ENCODE results near the gene BTBD9. TPM values are rescaled to one million over a fixed set of nuclear protein-coding genes. Genes with fewer than 3 reads are reported as not detected.

Gene BTBD9
- total and polyA plus RNA-seq, 3 donors from 2014 or later, result 11.4 to 32.8 (median 29.5) TPM

DNA sequence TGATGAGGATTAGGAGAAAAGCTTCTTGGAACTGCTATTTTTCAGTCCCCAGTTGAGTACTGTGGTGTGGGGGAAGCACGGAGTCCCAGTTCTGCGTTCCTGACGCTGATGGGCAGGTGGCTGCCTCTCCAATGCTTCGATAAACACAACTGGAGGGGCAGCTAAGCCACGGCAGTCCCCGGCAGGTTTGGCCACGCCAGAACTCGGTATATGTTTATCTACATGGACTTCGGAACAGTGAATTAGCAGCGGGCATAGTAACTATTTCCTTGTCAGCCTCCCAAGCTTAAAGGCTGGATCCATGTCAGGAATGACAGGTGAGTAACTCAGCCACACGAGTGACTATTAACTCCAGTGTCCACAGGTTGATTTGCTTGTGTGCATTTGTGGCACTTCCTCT lies 465.8 kb downstream of the BTBD9 start:
- TF ChIP-seq POLR2A (IDR thresholded peaks at IDR 0.05), result no peak
- TF ChIP-seq, protein P1, sequence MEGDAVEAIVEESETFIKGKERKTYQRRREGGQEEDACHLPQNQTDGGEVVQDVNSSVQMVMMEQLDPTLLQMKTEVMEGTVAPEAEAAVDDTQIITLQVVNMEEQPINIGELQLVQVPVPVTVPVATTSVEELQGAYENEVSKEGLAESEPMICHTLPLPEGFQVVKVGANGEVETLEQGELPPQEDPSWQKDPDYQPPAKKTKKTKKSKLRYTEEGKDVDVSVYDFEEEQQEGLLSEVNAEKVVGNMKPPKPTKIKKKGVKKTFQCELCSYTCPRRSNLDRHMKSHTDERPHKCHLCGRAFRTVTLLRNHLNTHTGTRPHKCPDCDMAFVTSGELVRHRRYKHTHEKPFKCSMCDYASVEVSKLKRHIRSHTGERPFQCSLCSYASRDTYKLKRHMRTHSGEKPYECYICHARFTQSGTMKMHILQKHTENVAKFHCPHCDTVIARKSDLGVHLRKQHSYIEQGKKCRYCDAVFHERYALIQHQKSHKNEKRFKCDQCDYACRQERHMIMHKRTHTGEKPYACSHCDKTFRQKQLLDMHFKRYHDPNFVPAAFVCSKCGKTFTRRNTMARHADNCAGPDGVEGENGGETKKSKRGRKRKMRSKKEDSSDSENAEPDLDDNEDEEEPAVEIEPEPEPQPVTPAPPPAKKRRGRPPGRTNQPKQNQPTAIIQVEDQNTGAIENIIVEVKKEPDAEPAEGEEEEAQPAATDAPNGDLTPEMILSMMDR (IDR thresholded peaks at IDR 0.05), result no peak
- WGBS, 2 donors, result 91 to 94% methylated on average over 5 to 11 of the region's 11 CpGs
- intact Hi-C loops (cut with DNase I; ENCODE audit: low total_unique reads), result no loop called here

DNA sequence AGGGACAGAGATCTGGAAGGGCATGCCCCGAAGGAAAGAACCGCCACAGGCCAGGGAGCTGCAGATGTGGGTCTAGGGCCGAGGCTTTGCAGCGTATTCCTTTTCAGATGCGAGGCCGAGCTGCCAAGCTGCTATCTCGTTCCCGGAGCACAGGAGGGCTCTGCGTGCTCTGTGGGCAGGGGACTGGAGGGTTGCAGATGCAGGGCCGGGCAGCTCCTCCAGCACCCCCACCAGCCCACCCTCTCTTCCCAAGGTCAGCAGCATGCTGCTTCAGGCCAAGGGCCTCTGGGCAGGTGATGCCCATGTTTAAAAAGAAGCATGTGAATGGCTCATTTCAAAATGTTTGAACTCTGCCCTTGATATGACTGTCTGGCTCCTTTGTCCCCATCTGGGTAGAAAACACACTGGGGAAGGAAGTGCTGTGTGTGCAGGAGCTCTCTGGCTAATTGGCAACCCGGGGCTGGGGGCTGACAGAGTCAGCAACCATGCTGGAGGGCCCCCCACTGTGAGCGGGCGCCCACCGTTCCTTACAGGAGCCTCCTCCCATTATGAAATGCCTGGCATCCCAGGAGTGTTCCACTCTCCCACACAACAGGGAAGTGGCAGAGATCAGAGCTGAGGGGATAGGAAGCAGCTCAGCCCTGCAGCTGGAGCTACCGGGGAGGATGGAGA lies 466.9 kb downstream of the BTBD9 start:
- WGBS, 2 donors, result 69 to 77% methylated on average over 7 to 15 of the region's 15 CpGs
- no peaks in the 10 kb centered on the region for H3K27me3 ChIP-seq
- intact Hi-C loops (cut with DNase I; ENCODE audit: low total_unique reads), result no loop called here

More for the DNA sequence above, 465.8 kb downstream of the BTBD9 start:
- Histone ChIP-seq H3K27me3 (no peaks in the 10 kb centered on the region), H3K4me1 (no peaks in the 10 kb centered on the region), H3K4me3 (no peak overlapping the region), H3K27ac (no peak overlapping the region), H3K36me3 (ENCODE audit: low read depth, missing control alignments) (no peaks in the 10 kb centered on the region), H3K9me3 (no peaks in the 10 kb centered on the region)
- no peak for DNase-seq

GRCh38 chr6:38171997-38172738 lies 467.6 kb downstream of the BTBD9 start:
- TF ChIP-seq, protein P1 (IDR thresholded peaks at IDR 0.05), result no peak
- TF ChIP-seq POLR2A (IDR thresholded peaks at IDR 0.05), result no peak
- no peaks in the 10 kb centered on the region for H3K9me3 ChIP-seq
- H3K4me1 ChIP-seq, result no peaks in the 10 kb centered on the region
- intact Hi-C loops (cut with DNase I; ENCODE audit: low total_unique reads), result no loop called here
- no peak overlapping the region for H3K4me3 ChIP-seq
- DNase-seq, result no peak
- H3K36me3 ChIP-seq (ENCODE audit: low read depth, missing control alignments), result no peaks in the 10 kb centered on the region
- H3K27ac ChIP-seq, result no peak overlapping the region
- H3K27me3 ChIP-seq, result no peaks in the 10 kb centered on the region
- 81 to 84% methylated on average over 7 to 13 of the region's 13 CpGs for WGBS, 2 donors

More for the DNA sequence above, 466.9 kb downstream of the BTBD9 start:
- no peaks in the 10 kb centered on the region for H3K4me1 ChIP-seq
- H3K36me3 ChIP-seq (ENCODE audit: low read depth, missing control alignments), result no peaks in the 10 kb centered on the region
- no peak overlapping the region for H3K4me3 ChIP-seq
- no peak for TF ChIP-seq POLR2A (IDR thresholded peaks at IDR 0.05)
- TF ChIP-seq, protein P1 (IDR thresholded peaks at IDR 0.05), result no peak
- H3K27ac ChIP-seq, result no peak overlapping the region
- no peak for DNase-seq
- H3K9me3 ChIP-seq, result no peaks in the 10 kb centered on the region

DNA sequence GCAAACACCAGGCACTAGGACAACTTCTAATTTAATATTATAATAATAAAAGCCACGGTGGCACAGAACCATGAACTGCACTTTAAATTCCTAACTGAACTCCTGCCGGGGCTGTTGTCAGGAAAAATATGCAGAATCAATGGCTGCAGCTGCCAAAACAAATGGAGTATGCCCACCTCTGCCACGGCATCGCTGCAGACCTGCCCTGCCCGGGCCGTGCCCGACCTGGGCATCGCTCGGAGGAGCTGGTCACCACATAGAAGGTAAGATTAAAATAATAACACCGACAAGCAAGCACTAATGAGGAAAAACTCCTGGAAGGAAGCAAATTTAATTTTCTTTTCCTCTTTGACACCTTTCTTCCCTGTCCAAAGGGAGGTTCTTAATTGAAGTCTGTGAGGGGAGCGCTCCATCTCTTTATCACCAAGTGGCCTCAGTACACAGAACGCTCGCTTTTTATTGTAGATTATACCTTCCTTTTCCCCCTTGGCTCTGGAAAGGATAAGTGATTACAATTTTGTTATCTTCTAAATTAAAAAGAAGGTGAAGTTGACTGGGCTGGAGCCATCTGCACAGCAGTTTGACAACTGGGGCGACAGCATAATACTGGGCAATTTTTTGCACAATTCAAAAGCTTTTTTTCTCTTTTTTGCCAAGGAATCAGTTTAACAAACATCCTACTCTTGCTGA lies 468.9 kb downstream of the BTBD9 start:
- DNase-seq, result no peak
- no peak overlapping the region for H3K27ac ChIP-seq
- H3K27me3 ChIP-seq, result no peaks in the 10 kb centered on the region
- H3K4me1 ChIP-seq, result peaks cover under 1% of the 10 kb centered on the region
- 83 to 88% methylated on average over 14 of the region's 14 CpGs for WGBS, 2 donors
- no peak overlapping the region for H3K4me3 ChIP-seq
- no peaks in the 10 kb centered on the region for H3K9me3 ChIP-seq
- intact Hi-C loops (cut with DNase I; ENCODE audit: low total_unique reads), result no loop called here
- no peak for TF ChIP-seq POLR2A (IDR thresholded peaks at IDR 0.05)
- TF ChIP-seq, protein P1 (IDR thresholded peaks at IDR 0.05), result no peak
- H3K36me3 ChIP-seq (ENCODE audit: low read depth, missing control alignments), result no peaks in the 10 kb centered on the region
